ENCODE data around the gene PRR22.

DNA sequence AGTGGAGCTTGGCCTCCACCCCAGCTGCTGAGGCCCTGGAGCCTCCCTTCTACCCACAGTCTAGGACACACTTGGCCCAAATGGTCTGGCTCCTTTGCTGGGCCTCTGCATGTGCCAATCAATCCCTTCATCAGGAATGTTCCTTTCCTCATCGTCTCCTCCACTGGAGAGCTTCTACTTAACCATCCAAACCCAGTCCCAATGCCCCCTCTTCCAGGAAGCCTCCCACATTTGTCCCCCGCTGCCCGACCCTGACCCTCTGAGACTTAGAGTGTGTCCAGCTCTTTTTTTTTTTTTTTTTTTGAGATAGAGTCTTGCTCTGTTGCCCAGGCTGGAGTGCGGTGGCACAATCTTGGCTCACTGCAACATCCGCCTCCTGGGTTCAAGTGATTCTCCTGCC is 3.9 kb upstream of the PRR22 start:
- TF ChIP-seq POLR2AphosphoS5 (IDR thresholded peaks at IDR 0.05) (no peak), TAF1 (IDR thresholded peaks at IDR 0.05; ENCODE audit: low read depth) (no peak), EZH2 (IDR thresholded peaks at IDR 0.05; ENCODE audit: borderline replicate concordance, insufficient read depth, low read length, poor library complexity, severe bottlenecking) (no peak), RAD21 (conservative IDR thresholded peaks at IDR 0.05) (no peak)
- TF ChIP-seq, protein P1, sequence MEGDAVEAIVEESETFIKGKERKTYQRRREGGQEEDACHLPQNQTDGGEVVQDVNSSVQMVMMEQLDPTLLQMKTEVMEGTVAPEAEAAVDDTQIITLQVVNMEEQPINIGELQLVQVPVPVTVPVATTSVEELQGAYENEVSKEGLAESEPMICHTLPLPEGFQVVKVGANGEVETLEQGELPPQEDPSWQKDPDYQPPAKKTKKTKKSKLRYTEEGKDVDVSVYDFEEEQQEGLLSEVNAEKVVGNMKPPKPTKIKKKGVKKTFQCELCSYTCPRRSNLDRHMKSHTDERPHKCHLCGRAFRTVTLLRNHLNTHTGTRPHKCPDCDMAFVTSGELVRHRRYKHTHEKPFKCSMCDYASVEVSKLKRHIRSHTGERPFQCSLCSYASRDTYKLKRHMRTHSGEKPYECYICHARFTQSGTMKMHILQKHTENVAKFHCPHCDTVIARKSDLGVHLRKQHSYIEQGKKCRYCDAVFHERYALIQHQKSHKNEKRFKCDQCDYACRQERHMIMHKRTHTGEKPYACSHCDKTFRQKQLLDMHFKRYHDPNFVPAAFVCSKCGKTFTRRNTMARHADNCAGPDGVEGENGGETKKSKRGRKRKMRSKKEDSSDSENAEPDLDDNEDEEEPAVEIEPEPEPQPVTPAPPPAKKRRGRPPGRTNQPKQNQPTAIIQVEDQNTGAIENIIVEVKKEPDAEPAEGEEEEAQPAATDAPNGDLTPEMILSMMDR (IDR thresholded peaks at IDR 0.05; ENCODE audit: poor library complexity, severe bottlenecking) = no peak
- TF ChIP-seq, protein P2, sequence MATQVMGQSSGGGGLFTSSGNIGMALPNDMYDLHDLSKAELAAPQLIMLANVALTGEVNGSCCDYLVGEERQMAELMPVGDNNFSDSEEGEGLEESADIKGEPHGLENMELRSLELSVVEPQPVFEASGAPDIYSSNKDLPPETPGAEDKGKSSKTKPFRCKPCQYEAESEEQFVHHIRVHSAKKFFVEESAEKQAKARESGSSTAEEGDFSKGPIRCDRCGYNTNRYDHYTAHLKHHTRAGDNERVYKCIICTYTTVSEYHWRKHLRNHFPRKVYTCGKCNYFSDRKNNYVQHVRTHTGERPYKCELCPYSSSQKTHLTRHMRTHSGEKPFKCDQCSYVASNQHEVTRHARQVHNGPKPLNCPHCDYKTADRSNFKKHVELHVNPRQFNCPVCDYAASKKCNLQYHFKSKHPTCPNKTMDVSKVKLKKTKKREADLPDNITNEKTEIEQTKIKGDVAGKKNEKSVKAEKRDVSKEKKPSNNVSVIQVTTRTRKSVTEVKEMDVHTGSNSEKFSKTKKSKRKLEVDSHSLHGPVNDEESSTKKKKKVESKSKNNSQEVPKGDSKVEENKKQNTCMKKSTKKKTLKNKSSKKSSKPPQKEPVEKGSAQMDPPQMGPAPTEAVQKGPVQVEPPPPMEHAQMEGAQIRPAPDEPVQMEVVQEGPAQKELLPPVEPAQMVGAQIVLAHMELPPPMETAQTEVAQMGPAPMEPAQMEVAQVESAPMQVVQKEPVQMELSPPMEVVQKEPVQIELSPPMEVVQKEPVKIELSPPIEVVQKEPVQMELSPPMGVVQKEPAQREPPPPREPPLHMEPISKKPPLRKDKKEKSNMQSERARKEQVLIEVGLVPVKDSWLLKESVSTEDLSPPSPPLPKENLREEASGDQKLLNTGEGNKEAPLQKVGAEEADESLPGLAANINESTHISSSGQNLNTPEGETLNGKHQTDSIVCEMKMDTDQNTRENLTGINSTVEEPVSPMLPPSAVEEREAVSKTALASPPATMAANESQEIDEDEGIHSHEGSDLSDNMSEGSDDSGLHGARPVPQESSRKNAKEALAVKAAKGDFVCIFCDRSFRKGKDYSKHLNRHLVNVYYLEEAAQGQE (IDR thresholded peaks at IDR 0.05; ENCODE audit: borderline replicate concordance) = no peak

Measured in neural cell (in vitro differentiated cells).